HepG2 (cell line): ENCODE measurements around the gene XPNPEP2.

Experiments used
- ATF7-NPFF ChIP-seq: sonication (generic); formaldehyde crosslinking; IDR thresholded peaks from 2 replicates; pipeline ENCODE4 v1.8.1; 2023; ENCODE audit warnings: mild to moderate bottlenecking, low read depth, missing genetic modification reagents, moderate library complexity
- BRCA1 ChIP-seq: sonication (generic); formaldehyde crosslinking; IDR thresholded peaks from 2 replicates; pipeline ENCODE4 v1.4.0; 2020; ENCODE audit warnings: missing genetic modification reagents
- JUNB ChIP-seq: sonication (generic); formaldehyde crosslinking; IDR thresholded peaks from 2 replicates; pipeline ENCODE4 v1.8.0; 2022; ENCODE audit warnings: missing genetic modification reagents, mild to moderate bottlenecking, borderline replicate concordance
- MXD4 ChIP-seq: IDR thresholded peaks from 2 replicates; pipeline ENCODE4 v1.6.1; 2016; ENCODE audit warnings: mild to moderate bottlenecking, missing biosample characterization, missing genetic modification reagents
- POLR2A ChIP-seq, 2 experiments: IDR thresholded peaks; 2 replicates each; pipeline ENCODE4 v1.6.1; 2011; ENCODE audit warnings: low read depth in 2 of 2, low read length in 2 of 2, mild to moderate bottlenecking in 1 of 2, moderate library complexity in 1 of 2; ENCODE audit not compliant: insufficient read depth in 1 of 2
- POLR2AphosphoS5 ChIP-seq: IDR thresholded peaks from 2 replicates; pipeline ENCODE4 v1.6.1; 2012; ENCODE audit warnings: low read depth, low read length
- TRIM24 ChIP-seq: sonication (generic); formaldehyde crosslinking; IDR thresholded peaks from 2 replicates; pipeline ENCODE4 v1.8.0; 2022; ENCODE audit warnings: mild to moderate bottlenecking, missing genetic modification reagents
- ZNF333 ChIP-seq: sonication (generic); formaldehyde crosslinking; IDR thresholded peaks from 2 replicates; pipeline ENCODE4 v1.4.0; 2020; ENCODE audit warnings: mild to moderate bottlenecking, missing genetic modification reagents, borderline replicate concordance
- TF ChIP-seq, protein P1 (sequence below): conservative IDR thresholded peaks from 2 replicates; pipeline ENCODE4 v1.6.1; 2018; ENCODE audit warnings: missing genetic modification reagents
- TF ChIP-seq, protein P2 (sequence below): sonication (generic); formaldehyde crosslinking; IDR thresholded peaks from 2 replicates; pipeline ENCODE4 v1.5.0; 2020; ENCODE audit warnings: mild to moderate bottlenecking, missing genetic modification reagents, moderate library complexity

DNA sequence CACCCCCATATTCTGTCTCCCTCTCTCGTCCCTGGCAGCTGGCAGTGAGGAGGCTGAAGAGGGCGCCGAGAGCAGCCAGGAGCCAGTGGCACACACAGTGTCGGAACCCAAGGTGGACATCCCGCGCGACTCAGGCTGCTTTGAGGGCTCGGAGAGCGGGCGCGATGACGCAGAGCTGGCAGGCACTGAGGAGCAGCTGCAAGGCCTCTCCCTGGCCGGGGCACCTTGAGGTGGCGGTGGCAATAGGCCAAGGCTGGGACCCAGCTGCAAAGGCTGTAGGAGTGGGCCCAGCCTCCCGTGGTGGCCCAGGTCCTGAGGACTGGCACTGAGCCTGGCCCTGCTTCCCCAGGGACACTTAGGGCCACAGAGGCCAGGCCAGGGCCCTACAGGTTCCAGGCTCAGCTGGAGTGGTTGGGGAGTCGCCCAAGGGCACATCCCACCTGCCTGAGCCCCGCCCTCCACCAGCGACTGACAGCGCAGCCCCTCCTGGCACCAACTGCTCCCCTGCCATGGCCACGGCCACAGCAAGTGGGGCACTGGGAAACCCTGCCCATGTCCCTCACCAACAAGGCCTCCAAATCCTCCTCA is 54.9 kb downstream of the XPNPEP2 start:
- TF ChIP-seq BRCA1 (no peak), JUNB (no peak), ZNF333 (CRISPR knock-in tag) (no peak), TRIM24 (CRISPR knock-in tag) (no peak), POLR2AphosphoS5 (no peak), MXD4 (no peak), POLR2A (IDR thresholded peaks at IDR 0.05; ENCODE audit: insufficient read depth in 1 of 2, low read depth in 2 of 2, low read length in 2 of 2) (no peak), ATF7-NPFF (CRISPR knock-in tag) (no peak)
- TF ChIP-seq, protein P1, sequence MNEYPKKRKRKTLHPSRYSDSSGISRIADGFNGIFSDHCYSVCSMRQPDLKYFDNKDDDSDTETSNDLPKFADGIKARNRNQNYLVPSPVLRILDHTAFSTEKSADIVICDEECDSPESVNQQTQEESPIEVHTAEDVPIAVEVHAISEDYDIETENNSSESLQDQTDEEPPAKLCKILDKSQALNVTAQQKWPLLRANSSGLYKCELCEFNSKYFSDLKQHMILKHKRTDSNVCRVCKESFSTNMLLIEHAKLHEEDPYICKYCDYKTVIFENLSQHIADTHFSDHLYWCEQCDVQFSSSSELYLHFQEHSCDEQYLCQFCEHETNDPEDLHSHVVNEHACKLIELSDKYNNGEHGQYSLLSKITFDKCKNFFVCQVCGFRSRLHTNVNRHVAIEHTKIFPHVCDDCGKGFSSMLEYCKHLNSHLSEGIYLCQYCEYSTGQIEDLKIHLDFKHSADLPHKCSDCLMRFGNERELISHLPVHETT (CRISPR knock-in tag) = no peak
- TF ChIP-seq, protein P2, sequence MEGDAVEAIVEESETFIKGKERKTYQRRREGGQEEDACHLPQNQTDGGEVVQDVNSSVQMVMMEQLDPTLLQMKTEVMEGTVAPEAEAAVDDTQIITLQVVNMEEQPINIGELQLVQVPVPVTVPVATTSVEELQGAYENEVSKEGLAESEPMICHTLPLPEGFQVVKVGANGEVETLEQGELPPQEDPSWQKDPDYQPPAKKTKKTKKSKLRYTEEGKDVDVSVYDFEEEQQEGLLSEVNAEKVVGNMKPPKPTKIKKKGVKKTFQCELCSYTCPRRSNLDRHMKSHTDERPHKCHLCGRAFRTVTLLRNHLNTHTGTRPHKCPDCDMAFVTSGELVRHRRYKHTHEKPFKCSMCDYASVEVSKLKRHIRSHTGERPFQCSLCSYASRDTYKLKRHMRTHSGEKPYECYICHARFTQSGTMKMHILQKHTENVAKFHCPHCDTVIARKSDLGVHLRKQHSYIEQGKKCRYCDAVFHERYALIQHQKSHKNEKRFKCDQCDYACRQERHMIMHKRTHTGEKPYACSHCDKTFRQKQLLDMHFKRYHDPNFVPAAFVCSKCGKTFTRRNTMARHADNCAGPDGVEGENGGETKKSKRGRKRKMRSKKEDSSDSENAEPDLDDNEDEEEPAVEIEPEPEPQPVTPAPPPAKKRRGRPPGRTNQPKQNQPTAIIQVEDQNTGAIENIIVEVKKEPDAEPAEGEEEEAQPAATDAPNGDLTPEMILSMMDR (CRISPR knock-in tag) = no peak
